Fibroblast of skin of left quadriceps (primary cell): Measurements from ENCODE around the gene CDK5RAP2.
"Not testable (repeated sequence)": the region's sequence is repeated elsewhere in the genome, so short reads cannot be mapped to it uniquely, and the experiment has no call there.

Experiments
- DNase-seq, 2 experiments: peaks; one replicate each; pipeline ENCODE4 v3.0.0-alpha.2; 2013; ENCODE audit warnings: low read depth in 2 of 2

CDK5RAP2 gene

GRCh38 chr9:120473608-120474007, 106.4 kb downstream of the CDK5RAP2 start:
- DNase-seq, result no peak

GRCh38 chr9:120465685-120466407, 114.1 kb downstream of the CDK5RAP2 start:
- DNase-seq, result no peak

- no peak for DNase-seq
These were observed 115.0 kb downstream of the CDK5RAP2 start for GRCh38 chr9:120464887-120465421.

- DNase-seq, result no peak
These were observed 115.6 kb downstream of the CDK5RAP2 start for GRCh38 chr9:120464176-120464886.

GRCh38 chr9:120463765-120464164, 116.2 kb downstream of the CDK5RAP2 start:
- no peak for DNase-seq

GRCh38 chr9:120461677-120462076, 118.3 kb downstream of the CDK5RAP2 start:
- DNase-seq, result not testable (repeated sequence)

GRCh38 chr9:120456218-120456617, 123.7 kb downstream of the CDK5RAP2 start:
- no peak for DNase-seq

GRCh38 chr9:120454467-120454866, 125.5 kb downstream of the CDK5RAP2 start:
- DNase-seq, result no peak

GRCh38 chr9:120453792-120454191, 126.2 kb downstream of the CDK5RAP2 start:
- DNase-seq, result no peak

GRCh38 chr9:120452631-120453030, 127.3 kb downstream of the CDK5RAP2 start:
- no peak for DNase-seq

GRCh38 chr9:120450916-120451315, 129.1 kb downstream of the CDK5RAP2 start:
- no peak for DNase-seq

GRCh38 chr9:120449566-120449965, 130.4 kb downstream of the CDK5RAP2 start:
- DNase-seq, result no peak

GRCh38 chr9:120447959-120448500, 131.9 kb downstream of the CDK5RAP2 start:
- no peak for DNase-seq

- no peak for DNase-seq
These were observed 133.3 kb downstream of the CDK5RAP2 start for GRCh38 chr9:120446671-120447070.

GRCh38 chr9:120443976-120444375, 136.0 kb downstream of the CDK5RAP2 start:
- no peak for DNase-seq

- DNase-seq, result peak; percentile 52 to 56
These were observed 136.5 kb downstream of the CDK5RAP2 start for GRCh38 chr9:120443489-120443888.

GRCh38 chr9:120442308-120442995, 137.5 kb downstream of the CDK5RAP2 start:
- DNase-seq, result no peak

GRCh38 chr9:120441426-120442307, 138.3 kb downstream of the CDK5RAP2 start:
- DNase-seq, result peak; percentile 57 to 59

- DNase-seq, result no peak
These were observed 139.2 kb downstream of the CDK5RAP2 start for GRCh38 chr9:120440791-120441190.

- DNase-seq, result no peak
These were observed 140.0 kb downstream of the CDK5RAP2 start for GRCh38 chr9:120439926-120440325.
